ENCODE results near the gene SRBD1. TPM values are rescaled to one million over a fixed set of nuclear protein-coding genes. Genes with fewer than 3 reads are reported as not detected.

SRBD1 gene
- total and polyA plus RNA-seq, 2 of the 8 experiments (the other 6 are each of a cell fraction or from before 2014, with no cell fraction given) = 4.6 to 20.0 TPM

GRCh38 chr2:45506756-45507155 is 104.3 kb downstream of the SRBD1 start:
- Histone ChIP-seq H4K5ac (ENCODE audit: insufficient read length, low read depth, low read length) (no peak overlapping the region), H2BK15ac (ENCODE audit: low read length) (no peak overlapping the region), H3K14ac (ENCODE audit: insufficient read length) (no peak overlapping the region), H3K23me2 (ENCODE audit: low read depth, low read length) (no peaks in the 10 kb centered on the region), H3K79me1 (ENCODE audit: low read depth, low read length) (no peaks in the 10 kb centered on the region), H3K23ac (ENCODE audit: insufficient read length) (no peak overlapping the region), H2BK120ac (replicated peaks; ENCODE audit: low read depth, low read length) (no peak overlapping the region), H3K4me3 (ENCODE audit: extremely low read depth in 1 of 4, insufficient read depth in 2 of 4, low read depth in 3 of 4, low read length in 4 of 4) (no peak overlapping the region), H2AFZ (ENCODE audit: low read length) (no peak overlapping the region), H4K20me1 (replicated peaks in 1 of 2; ENCODE audit: control insufficient read depth in 1 of 2, insufficient read depth in 2 of 2, low read length in 2 of 2) (no peaks in the 10 kb centered on the region), H2BK12ac (ENCODE audit: low read depth, low read length) (no peak overlapping the region), H3K27ac (ENCODE audit: low read depth, low read length) (no peak overlapping the region), H3K4ac (replicated peaks; ENCODE audit: insufficient read length, low read depth, low read length) (no peak overlapping the region), H3K79me2 (ENCODE audit: control insufficient read depth in 1 of 2, insufficient read depth in 2 of 2, low read length in 2 of 2) (no peaks in the 10 kb centered on the region), H2BK20ac (ENCODE audit: low read length) (no peak overlapping the region), H3K56ac (replicated peaks; ENCODE audit: insufficient read length, low read depth, low read length) (no peak overlapping the region), H3K4me2 (ENCODE audit: insufficient read depth in 1 of 2, low read depth in 2 of 2, low read length in 2 of 2) (no peak overlapping the region), H3K9ac (replicated peaks in 1 of 4; ENCODE audit: extremely low read depth in 1 of 4, low read depth in 3 of 4, low read length in 3 of 4) (no peak overlapping the region), H3K36me3 (ENCODE audit: control insufficient read depth in 2 of 4, insufficient read depth in 4 of 4, low read length in 3 of 4) (no peaks in the 10 kb centered on the region), H3K27me3 (replicated peaks in 1 of 4; ENCODE audit: control insufficient read depth in 3 of 4, extremely low read depth in 1 of 4, insufficient read depth in 3 of 4, low read length in 3 of 4) (no peaks in the 10 kb centered on the region), H2BK5ac (ENCODE audit: low read depth, low read length) (no peak overlapping the region), H4K91ac (replicated peaks; ENCODE audit: insufficient read length, low read length) (no peak overlapping the region), H3K9me3 (ENCODE audit: insufficient read depth in 2 of 2, low read depth in 1 of 2, low read length in 1 of 2) (peaks cover 0 to 2% of the 10 kb centered on the region in 2 experiments; a peak in 2 of 4 replicates), H2AK5ac (ENCODE audit: low read depth, low read length) (no peak overlapping the region), H4K8ac (ENCODE audit: extremely low read depth, insufficient read depth, low read length) (no peak overlapping the region), H3K4me1 (replicated peaks in 1 of 4; ENCODE audit: control insufficient read depth in 3 of 4, insufficient read depth in 4 of 4, low read length in 3 of 4) (peaks cover 0 to 5% (median 2%) of the 10 kb centered on the region in 4 experiments; a peak in 2 of 7 replicates), H3K18ac (ENCODE audit: extremely low read depth, low read length) (no peak overlapping the region)
- POLR2A ChIA-PET (ENCODE audit: partially characterized antibody) = no interaction called here
- CTCF ChIA-PET (ENCODE audit: partially characterized antibody) = interaction anchor here (0.6 kb wide), 1 partner anchor 209 kb away, joined by 4 read pairs; no protein-coding TSS in a partner anchor
- 94% methylated on average over 3 of the region's 3 CpGs; no CpG with 5 or more reads in 1 of the 2 experiments for WGBS, 2 experiments (ENCODE audit: extremely low coverage in 1 of 2, insufficient coverage in 1 of 2, insufficient read length in 1 of 2, insufficient replicate concordance in 2 of 2, low coverage in 1 of 2, low lambda C conversion rate in 2 of 2, missing lambda C conversion rate in 1 of 2)
- FAIRE-seq = no peak
- no peak for DNase-seq (ENCODE audit: low read depth in 1 of 2, low spot score in 2 of 2)
- TF ChIP-seq GABPA (IDR thresholded peaks at IDR 0.05; ENCODE audit: borderline replicate concordance, insufficient read depth, low read length) (no peak), PHF8 (conservative IDR thresholded peaks at IDR 0.05; ENCODE audit: low read depth, low read length) (no peak), TBP (IDR thresholded peaks at IDR 0.05; ENCODE audit: low read depth, low read length) (no peak), BRCA1 (IDR thresholded peaks at IDR 0.05; ENCODE audit: low read depth, low read length) (no peak), CREB1 (IDR thresholded peaks at IDR 0.05) (no peak), SAP30 (IDR thresholded peaks at IDR 0.05; ENCODE audit: insufficient read depth, insufficient replicate concordance, low read length) (no peak), BACH1 (IDR thresholded peaks at IDR 0.05; ENCODE audit: low read length) (no peak), ATF3 (IDR thresholded peaks at IDR 0.05; ENCODE audit: insufficient read depth, low read depth, low read length) (no peak), HDAC2 (IDR thresholded peaks at IDR 0.05; ENCODE audit: borderline replicate concordance in 1 of 2, low read depth in 2 of 2, low read length in 2 of 2) (no peak), RFX5 (IDR thresholded peaks at IDR 0.05; ENCODE audit: borderline replicate concordance, low read depth, low read length) (no peak), RAD21 (IDR thresholded peaks at IDR 0.05 in 1 of 2, conservative IDR thresholded peaks at IDR 0.05 in 1 of 2; ENCODE audit: low read depth in 2 of 2, low read length in 2 of 2) (no peak), CHD1 (IDR thresholded peaks at IDR 0.05; ENCODE audit: low read depth, low read length) (no peak), SRF (IDR thresholded peaks at IDR 0.05; ENCODE audit: low read depth, low read length) (no peak), NRF1 (IDR thresholded peaks at IDR 0.05; ENCODE audit: low read depth, low read length) (no peak)

All from H1 (cell line).